GM19372 (cell line): Measurements from ENCODE around the gene FHIP2A.
"Not testable (repeated sequence)": the region's sequence is repeated elsewhere in the genome, so short reads cannot be mapped to it uniquely, and the experiment has no call there.

Source experiments
- ATAC-seq: cut with Tn5 transposase; IDR thresholded peaks from one replicate; pipeline ENCODE4 v1.9.1; 2021; ENCODE audit warnings: mild to moderate bottlenecking, low read depth, moderate library complexity; ENCODE audit not compliant: unreplicated experiment

FHIP2A gene

GRCh38 chr10:114821293-114821914, at the start of gene FHIP2A:
FHIP2A (plus strand) TSS chr10:114821780; CDS start chr10:114822079, 299 bp downstream.
- peak; percentile 74 for ATAC-seq

- ATAC-seq = no peak
These were observed 48.9 kb upstream of the FHIP2A start for GRCh38 chr10:114772496-114773196.

- ATAC-seq = no peak
These were observed 48.4 kb upstream of the FHIP2A start for GRCh38 chr10:114773197-114773532.

GRCh38 chr10:114775082-114775481, 46.5 kb upstream of the FHIP2A start:
- ATAC-seq = not testable (repeated sequence)

- ATAC-seq = no peak
These were observed 44.2 kb upstream of the FHIP2A start for GRCh38 chr10:114777415-114777814.

- no peak for ATAC-seq
These were observed 41.6 kb upstream of the FHIP2A start for GRCh38 chr10:114779803-114780576.

- no peak for ATAC-seq
These were observed 40.9 kb upstream of the FHIP2A start for GRCh38 chr10:114780577-114781184.

GRCh38 chr10:114782666-114783065, 38.9 kb upstream of the FHIP2A start:
- no peak for ATAC-seq

GRCh38 chr10:114783686-114784085, 37.9 kb upstream of the FHIP2A start:
- ATAC-seq = no peak

- peak; percentile 67 for ATAC-seq
These were observed 35.1 kb upstream of the FHIP2A start for GRCh38 chr10:114786492-114786891.

GRCh38 chr10:114787131-114787530, 34.4 kb upstream of the FHIP2A start:
- not testable (repeated sequence) for ATAC-seq

GRCh38 chr10:114791768-114792167, 29.8 kb upstream of the FHIP2A start:
- ATAC-seq = no peak

- ATAC-seq = no peak
These were observed 26.5 kb upstream of the FHIP2A start for GRCh38 chr10:114795039-114795438.

GRCh38 chr10:114800361-114800760, 21.2 kb upstream of the FHIP2A start:
- no peak for ATAC-seq

GRCh38 chr10:114801411-114801813, 20.2 kb upstream of the FHIP2A start:
- peak; percentile 63 for ATAC-seq

GRCh38 chr10:114802177-114802576, 19.4 kb upstream of the FHIP2A start:
- ATAC-seq = no peak

GRCh38 chr10:114806562-114807391, 14.8 kb upstream of the FHIP2A start:
- ATAC-seq = no peak

- no peak for ATAC-seq
These were observed 12.6 kb upstream of the FHIP2A start for GRCh38 chr10:114808982-114809381.

- ATAC-seq = peak; percentile 100
These were observed 10.7 kb upstream of the FHIP2A start for GRCh38 chr10:114810926-114811325.

GRCh38 chr10:114811862-114812261, 9.7 kb upstream of the FHIP2A start:
- no peak for ATAC-seq
